Jurkat, Clone E6-1 (cell line): ENCODE results near the gene APOL2.
"Not testable (repeated sequence)": the region's sequence is repeated elsewhere in the genome, so short reads cannot be mapped to it uniquely, and the experiment has no call there.

Experiments
- DNase-seq: peaks from one replicate; pipeline ENCODE4 v3.0.0-alpha.2; 2011; ENCODE audit warnings: low read depth, low spot score
- H3K4me3 ChIP-seq: 2 replicates; pipeline ENCODE4 v1.5.1; 2011; ENCODE audit warnings: mild to moderate bottlenecking, low read length, control low read depth, moderate library complexity

The APOL2 gene

GRCh38 chr22:36246718-36247117 lies 7.4 kb upstream of the APOL2 start:
- DNase-seq, result no peak
- H3K4me3 ChIP-seq, result no peak overlapping the region

GRCh38 chr22:36245805-36246356 lies 6.6 kb upstream of the APOL2 start:
- H3K4me3 ChIP-seq, result no peak overlapping the region
- DNase-seq, result no peak

GRCh38 chr22:36244522-36245391 lies 5.4 kb upstream of the APOL2 start:
- H3K4me3 ChIP-seq, result no peak overlapping the region
- DNase-seq, result no peak

GRCh38 chr22:36243986-36244385 lies 4.7 kb upstream of the APOL2 start:
- no peak overlapping the region for H3K4me3 ChIP-seq
- no peak for DNase-seq

- no peak for DNase-seq
- peak overlapping the region; percentile 94 for H3K4me3 ChIP-seq
These were observed 252 bp downstream of the APOL2 start for GRCh38 chr22:36239150-36239400.

- H3K4me3 ChIP-seq, result peak overlapping the region; percentile 94
- no peak for DNase-seq
These were observed 766 bp downstream of the APOL2 start for GRCh38 chr22:36238373-36239149.

GRCh38 chr22:36237462-36238372 lies 1.6 kb downstream of the APOL2 start:
- DNase-seq, result no peak
- H3K4me3 ChIP-seq, result peak overlapping the region; percentile 94

- no peak overlapping the region for H3K4me3 ChIP-seq
- no peak for DNase-seq
These were observed 2.7 kb downstream of the APOL2 start for GRCh38 chr22:36236388-36237319.

GRCh38 chr22:36235585-36235984 lies 3.7 kb downstream of the APOL2 start:
- DNase-seq, result no peak
- no peak overlapping the region for H3K4me3 ChIP-seq

- no peak for DNase-seq
- H3K4me3 ChIP-seq, result no peak overlapping the region
These were observed 4.4 kb downstream of the APOL2 start for GRCh38 chr22:36234919-36235318.

- no peak for DNase-seq
- H3K4me3 ChIP-seq, result no peak overlapping the region
These were observed 5.1 kb downstream of the APOL2 start for GRCh38 chr22:36234213-36234612.

- no peak for DNase-seq
- no peak overlapping the region for H3K4me3 ChIP-seq
These were observed 5.5 kb downstream of the APOL2 start for GRCh38 chr22:36233796-36234195.

- no peak overlapping the region for H3K4me3 ChIP-seq
- no peak for DNase-seq
These were observed 6.5 kb downstream of the APOL2 start for GRCh38 chr22:36232715-36233401.

GRCh38 chr22:36231051-36231450 lies 8.3 kb downstream of the APOL2 start:
- not testable (repeated sequence) for H3K4me3 ChIP-seq, DNase-seq

- not testable (repeated sequence) for H3K4me3 ChIP-seq, DNase-seq
These were observed 9.7 kb downstream of the APOL2 start for GRCh38 chr22:36229649-36230048.

GRCh38 chr22:36228944-36229343 lies 10.4 kb downstream of the APOL2 start:
- H3K4me3 ChIP-seq, result no peak overlapping the region
- no peak for DNase-seq

- not testable (repeated sequence) for H3K4me3 ChIP-seq, DNase-seq
These were observed 11.0 kb downstream of the APOL2 start for GRCh38 chr22:36228369-36228768.

- H3K4me3 ChIP-seq, result no peak overlapping the region
- DNase-seq, result no peak
These were observed 11.5 kb downstream of the APOL2 start for GRCh38 chr22:36227806-36228205.
